Thyroid gland (tissue), 4 donors: ENCODE measurements around the gene NFIA. TPM values are rescaled to one million over a fixed set of nuclear protein-coding genes. Genes with fewer than 3 reads are reported as not detected.

ENCODE experiments used
- DNase-seq, 2 donors: peaks; one replicate each; pipeline ENCODE4 v3.0.0-alpha.2; 2019
- H3K27ac ChIP-seq, 3 donors: fragments of 200-600 bp; sonication (generic); 1 replicate in 2 of 3; 2 replicates in 1 of 3; pipeline ENCODE4 v1.5.1; 2016 to 2019; ENCODE audit warnings: mild to moderate bottlenecking in 1 of 3, moderate library complexity in 1 of 3
- H3K27me3 ChIP-seq: fragments of 200-600 bp; sonication (generic); one replicate; pipeline ENCODE4 v1.5.1; 2019
- H3K36me3 ChIP-seq, 2 donors: fragments of 200-600 bp; sonication (generic); one replicate each; pipeline ENCODE4 v1.5.1; 2016 to 2019
- H3K4me1 ChIP-seq, 2 donors: fragments of 200-600 bp; sonication (generic); one replicate each; pipeline ENCODE4 v1.5.1; 2017 to 2019
- H3K4me3 ChIP-seq, 3 donors: fragments of 200-600 bp; sonication (generic); replicated peaks in 1 of 3; 1 replicate in 2 of 3; 2 replicates in 1 of 3; pipeline ENCODE4 v1.5.1; 2016; ENCODE audit warnings: mild to moderate bottlenecking in 1 of 3
- H3K9me3 ChIP-seq: fragments of 200-600 bp; sonication (generic); one replicate; pipeline ENCODE4 v1.5.1; 2017
- CTCF ChIP-seq, 6 experiments: fragments of 200-600 bp in 3 of 6; fragments of 450-650 bp in 3 of 6; sonication (generic) in 3 of 6; IDR thresholded peaks; one replicate each; pipeline ENCODE4 v1.5.1; 2016 to 2019; ENCODE audit warnings: antibody characterized with exemption in 6 of 6, mild to moderate bottlenecking in 2 of 6, inconsistent platforms in 1 of 6, moderate library complexity in 1 of 6
- POLR2A ChIP-seq, 2 donors: fragments of 450-650 bp; IDR thresholded peaks; one replicate each; pipeline ENCODE4 v1.6.1; 2017; ENCODE audit warnings: antibody characterized with exemption in 2 of 2, mild to moderate bottlenecking in 2 of 2, moderate library complexity in 1 of 2
- WGBS, 2 donors: methylation state at CpG; one replicate each; pipeline ENCODE4 v1.1.5; 2017; 5-methylcytosine and 5-hydroxymethylcytosine counted together
- intact Hi-C: fragments of 100-400 bp; cut with DNase I; formaldehyde crosslinking; loops from one replicate; pipeline ENCODE4 v1.15.1; 2023
- total RNA-seq, 4 donors: library from RNA; depleted of rRNA; stranded (reverse); fragments of >200 nt; gene quantifications; one replicate each; pipeline ENCODE4 v1.2.3, GENCODE V29; 2016

The NFIA gene
- total RNA-seq, 4 donors from 2014 or later, result 105 to 149 (median 118) TPM

GRCh38 chr1:61297887-61298286, 215.5 kb downstream of the NFIA start:
- H3K27ac ChIP-seq, result peak overlapping the region in 1 of 3 donors; percentile 83
- TF ChIP-seq POLR2A (IDR thresholded peaks at IDR 0.05) (no peak), CTCF (IDR thresholded peaks at IDR 0.05) (no peak)
- no peaks in the 10 kb centered on the region for H3K27me3 ChIP-seq
- peaks cover 61 to 78% of the 10 kb centered on the region in 2 donors for H3K4me1 ChIP-seq
- intact Hi-C loops, result no loop called here
- no peaks in the 10 kb centered on the region for H3K36me3 ChIP-seq
- no peak for DNase-seq
- 87 to 89% methylated on average over 7 of the region's 7 CpGs for WGBS, 2 donors
- H3K9me3 ChIP-seq, result no peaks in the 10 kb centered on the region
- no peak overlapping the region for H3K4me3 ChIP-seq

GRCh38 chr1:61299463-61299862, 217.1 kb downstream of the NFIA start:
- WGBS, 2 donors, result 8 to 15% methylated on average over 2 of the region's 2 CpGs
- Histone ChIP-seq H3K9me3 (no peaks in the 10 kb centered on the region), H3K36me3 (no peaks in the 10 kb centered on the region), H3K27me3 (no peaks in the 10 kb centered on the region), H3K4me3 (no peak overlapping the region), H3K4me1 (peaks cover 74 to 84% of the 10 kb centered on the region in 2 donors), H3K27ac (peak overlapping the region; percentile 75 to 86 (median 83))
- intact Hi-C loops, result no loop called here
- no peak for DNase-seq
- TF ChIP-seq POLR2A (IDR thresholded peaks at IDR 0.05) (peak in 1 of 2 donors; percentile 57), CTCF (IDR thresholded peaks at IDR 0.05) (no peak)

- H3K4me3 ChIP-seq, result no peak overlapping the region
- H3K27ac ChIP-seq, result peak overlapping the region; percentile 75 to 86 (median 83)
- intact Hi-C loops, result no loop called here
- no peaks in the 10 kb centered on the region for H3K36me3 ChIP-seq
- H3K4me1 ChIP-seq, result peaks cover 70 to 71% of the 10 kb centered on the region in 2 donors
- no peaks in the 10 kb centered on the region for H3K9me3 ChIP-seq
- H3K27me3 ChIP-seq, result no peaks in the 10 kb centered on the region
- DNase-seq, result no peak
- TF ChIP-seq POLR2A (IDR thresholded peaks at IDR 0.05) (no peak), CTCF (IDR thresholded peaks at IDR 0.05) (no peak)
- WGBS, 2 donors, result 69 to 78% methylated on average over 3 of the region's 3 CpGs
Observed at GRCh38 chr1:61300899-61301298, 218.5 kb downstream of the NFIA start.

- TF ChIP-seq POLR2A (IDR thresholded peaks at IDR 0.05) (no peak), CTCF (IDR thresholded peaks at IDR 0.05) (no peak)
- Histone ChIP-seq H3K4me3 (no peak overlapping the region), H3K36me3 (no peaks in the 10 kb centered on the region), H3K9me3 (no peaks in the 10 kb centered on the region), H3K4me1 (peaks cover 65% of the 10 kb centered on the region in 2 donors), H3K27ac (peak overlapping the region; percentile 75 to 86 (median 83)), H3K27me3 (no peaks in the 10 kb centered on the region)
- DNase-seq, result no peak
- intact Hi-C loops, result no loop called here
- WGBS, 2 donors, result 62 to 64% methylated on average over 4 of the region's 4 CpGs
Observed at GRCh38 chr1:61301824-61302657, 219.7 kb downstream of the NFIA start.

GRCh38 chr1:61307422-61308142, 225.2 kb downstream of the NFIA start:
- no peak overlapping the region for H3K4me3 ChIP-seq
- H3K27me3 ChIP-seq, result no peaks in the 10 kb centered on the region
- intact Hi-C loops, result no loop called here
- peaks cover 27 to 29% of the 10 kb centered on the region in 2 donors for H3K4me1 ChIP-seq
- no peak for DNase-seq
- no peak for TF ChIP-seq POLR2A (IDR thresholded peaks at IDR 0.05)
- no peak for TF ChIP-seq CTCF (IDR thresholded peaks at IDR 0.05)
- no peaks in the 10 kb centered on the region for H3K36me3 ChIP-seq
- H3K9me3 ChIP-seq, result no peaks in the 10 kb centered on the region
- H3K27ac ChIP-seq, result peak overlapping the region; percentile 31 to 67 (median 51)
- WGBS, 2 donors, result 58 to 62% methylated on average over 3 of the region's 3 CpGs
